Measurements from ENCODE around the gene GSG1L. TPM values are rescaled to one million over a fixed set of nuclear protein-coding genes. Genes with fewer than 3 reads are reported as not detected.

The GSG1L gene
- total and polyA plus RNA-seq, 12 donors, result 0.68 to 14.6 (median 3.4) TPM; not detected in 5

DNA sequence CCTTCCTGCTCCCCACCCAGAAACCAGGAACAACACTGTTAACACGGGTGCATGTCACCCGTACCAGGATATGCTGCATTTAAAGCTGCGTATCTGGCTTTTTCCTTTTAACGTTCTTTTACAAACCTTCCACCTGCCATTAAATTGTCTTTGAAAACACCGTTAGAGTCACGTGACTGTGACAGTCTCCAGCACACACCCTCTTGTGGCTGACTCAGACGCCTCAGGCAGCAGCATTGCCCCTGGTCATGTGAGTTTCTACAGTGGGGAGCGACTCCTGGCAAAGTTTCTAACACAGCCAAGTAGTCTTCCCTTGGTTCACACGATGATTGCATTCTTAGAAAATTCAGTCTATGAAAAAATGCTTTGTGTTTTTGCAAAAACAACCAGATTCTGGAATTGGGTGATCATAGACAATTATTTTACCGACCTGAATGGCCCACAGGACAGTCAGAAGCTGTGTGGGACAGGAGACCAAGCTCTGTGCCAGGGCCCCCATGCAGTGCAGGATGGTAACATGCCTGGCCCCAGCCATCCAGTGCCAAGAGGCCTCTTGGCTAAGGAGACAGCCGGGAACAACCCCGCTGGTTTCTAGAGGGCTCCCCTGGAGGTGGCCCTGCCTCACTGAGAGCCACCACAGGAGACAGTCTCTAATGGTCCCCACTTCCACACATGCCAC, 314.5 kb downstream of the GSG1L start:
- Histone ChIP-seq H3K27ac (no peak overlapping the region), H3K4me1 (peaks cover 0 to 10% (median 0%) of the 10 kb centered on the region in 9 donors), H3K36me3 (peaks cover 0 to 37% (median 2%) of the 10 kb centered on the region in 9 donors), H3K9me3 (no peaks in the 10 kb centered on the region), H3K27me3 (no peaks in the 10 kb centered on the region), H3K4me3 (no peak overlapping the region)
- intact Hi-C loops (cut with DNase I), result no loop called here
- peak in 1 of 2 donors; percentile 20 for DNase-seq
- TF ChIP-seq, protein P1, sequence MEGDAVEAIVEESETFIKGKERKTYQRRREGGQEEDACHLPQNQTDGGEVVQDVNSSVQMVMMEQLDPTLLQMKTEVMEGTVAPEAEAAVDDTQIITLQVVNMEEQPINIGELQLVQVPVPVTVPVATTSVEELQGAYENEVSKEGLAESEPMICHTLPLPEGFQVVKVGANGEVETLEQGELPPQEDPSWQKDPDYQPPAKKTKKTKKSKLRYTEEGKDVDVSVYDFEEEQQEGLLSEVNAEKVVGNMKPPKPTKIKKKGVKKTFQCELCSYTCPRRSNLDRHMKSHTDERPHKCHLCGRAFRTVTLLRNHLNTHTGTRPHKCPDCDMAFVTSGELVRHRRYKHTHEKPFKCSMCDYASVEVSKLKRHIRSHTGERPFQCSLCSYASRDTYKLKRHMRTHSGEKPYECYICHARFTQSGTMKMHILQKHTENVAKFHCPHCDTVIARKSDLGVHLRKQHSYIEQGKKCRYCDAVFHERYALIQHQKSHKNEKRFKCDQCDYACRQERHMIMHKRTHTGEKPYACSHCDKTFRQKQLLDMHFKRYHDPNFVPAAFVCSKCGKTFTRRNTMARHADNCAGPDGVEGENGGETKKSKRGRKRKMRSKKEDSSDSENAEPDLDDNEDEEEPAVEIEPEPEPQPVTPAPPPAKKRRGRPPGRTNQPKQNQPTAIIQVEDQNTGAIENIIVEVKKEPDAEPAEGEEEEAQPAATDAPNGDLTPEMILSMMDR (IDR thresholded peaks at IDR 0.05), result peak in 5 of 9 donors; percentile 27 to 49 (median 40)
- ATAC-seq, result peak in 5 of 8 donors; percentile 41 to 77 (median 55)
- WGBS, 2 donors, result 59% methylated on average over 12 of the region's 12 CpGs

DNA sequence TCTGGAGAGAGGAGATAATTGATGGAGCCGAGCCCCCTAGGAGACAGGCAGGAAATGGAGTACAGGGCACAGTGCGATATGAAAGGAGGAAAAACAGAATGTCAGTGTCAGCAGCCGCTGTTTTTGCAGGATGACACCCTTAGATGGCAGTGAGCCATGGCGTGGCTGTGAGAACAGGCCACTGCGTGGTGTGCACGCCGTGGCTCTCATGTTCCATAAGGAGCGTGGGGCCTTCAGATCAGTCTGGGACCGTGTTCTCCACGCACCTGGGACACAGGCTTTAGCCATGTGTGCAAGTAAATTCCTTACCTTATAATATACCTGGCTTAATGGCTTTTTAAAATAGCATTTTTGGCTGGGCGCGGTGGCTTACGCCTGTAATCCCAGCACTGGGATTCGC, 315.6 kb downstream of the GSG1L start:
- DNase-seq, result no peak
- intact Hi-C loops (cut with DNase I), result no loop called here

DNA sequence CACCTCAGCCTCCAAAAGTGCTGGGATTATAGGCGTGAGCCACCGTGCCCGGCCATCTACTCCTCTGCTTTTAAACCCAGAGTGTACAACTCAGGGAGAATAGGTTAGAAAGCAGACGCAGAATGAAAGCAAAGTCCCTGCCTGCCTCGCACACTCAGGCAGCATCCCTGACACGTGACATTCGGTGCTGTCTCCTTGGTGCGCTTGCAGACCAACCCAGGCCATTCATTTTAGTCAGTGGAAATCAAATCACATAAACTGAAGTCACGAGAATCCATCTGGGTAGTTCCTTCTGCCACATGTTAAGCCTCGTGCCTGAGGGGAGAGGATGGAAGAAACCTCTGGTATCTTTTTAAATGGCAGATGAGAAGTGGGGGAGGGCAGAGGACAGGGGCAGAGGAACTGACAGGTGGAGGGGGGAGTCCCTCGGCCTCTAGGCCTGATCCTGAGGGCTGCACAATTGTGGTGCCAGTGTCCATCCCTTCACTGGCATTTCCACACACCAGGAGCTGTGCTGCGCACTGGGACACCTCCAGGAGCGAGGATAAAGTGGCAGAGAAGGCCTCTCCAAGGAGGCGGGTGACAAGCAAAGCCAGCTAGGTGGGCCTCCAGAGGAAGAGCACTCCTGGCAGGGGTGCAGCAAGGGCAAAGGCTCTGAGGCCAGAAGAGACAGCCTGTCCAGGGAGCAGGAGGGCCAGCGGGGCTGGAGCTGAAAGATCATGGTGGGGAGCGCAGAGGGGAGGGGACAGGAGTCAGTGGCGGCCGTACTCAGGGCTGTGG, 317.2 kb downstream of the GSG1L start:
- Histone ChIP-seq H3K27ac (no peak overlapping the region), H3K4me3 (no peak overlapping the region), H3K27me3 (no peaks in the 10 kb centered on the region), H3K36me3 (peaks cover 0 to 31% (median 12%) of the 10 kb centered on the region in 9 donors), H3K4me1 (peaks cover 0 to 10% (median 0%) of the 10 kb centered on the region in 9 donors), H3K9me3 (no peaks in the 10 kb centered on the region)
- TF ChIP-seq, protein P1 (IDR thresholded peaks at IDR 0.05), result no peak
- intact Hi-C loops (cut with DNase I), result no loop called here
- no peak for DNase-seq
- no peak for ATAC-seq
- WGBS, 2 donors, result 96% methylated on average over 18 of the region's 18 CpGs

More for the DNA sequence above, 315.6 kb downstream of the GSG1L start:
- Histone ChIP-seq H3K9me3 (no peaks in the 10 kb centered on the region), H3K36me3 (peaks cover 0 to 32% (median 3%) of the 10 kb centered on the region in 9 donors), H3K27me3 (no peaks in the 10 kb centered on the region), H3K27ac (no peak overlapping the region), H3K4me3 (no peak overlapping the region), H3K4me1 (peaks cover 0 to 10% (median 0%) of the 10 kb centered on the region in 9 donors)
- TF ChIP-seq, protein P1 (IDR thresholded peaks at IDR 0.05), result no peak
- ATAC-seq, result no peak
- 93 to 94% methylated on average over 14 of the region's 14 CpGs for WGBS, 2 donors

DNA sequence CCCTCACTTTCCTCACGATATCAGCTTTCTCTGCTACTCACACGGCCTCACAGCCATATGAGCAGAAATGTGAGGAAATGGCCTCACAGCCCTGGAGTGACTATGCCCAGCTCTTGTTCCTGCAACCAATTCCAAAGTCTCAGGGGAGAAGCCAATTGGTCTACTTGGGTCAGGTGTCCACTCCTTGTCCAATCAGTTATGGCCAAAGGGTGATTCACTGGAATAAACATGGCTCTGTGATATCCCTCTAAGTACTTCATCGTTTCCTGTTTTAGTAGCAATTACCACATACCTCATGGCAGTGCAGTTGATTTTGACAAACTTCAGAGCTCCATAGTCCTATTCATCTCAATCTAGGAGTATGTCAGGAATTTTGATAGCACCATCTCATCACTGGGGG, 318.2 kb downstream of the GSG1L start:
- Histone ChIP-seq H3K4me3 (no peak overlapping the region), H3K27me3 (no peaks in the 10 kb centered on the region), H3K9me3 (no peaks in the 10 kb centered on the region), H3K4me1 (peaks cover 0 to 10% (median 0%) of the 10 kb centered on the region in 9 donors), H3K36me3 (peaks cover 0 to 33% (median 12%) of the 10 kb centered on the region in 9 donors), H3K27ac (no peak overlapping the region)
- intact Hi-C loops (cut with DNase I), result no loop called here
- ATAC-seq (no peak), DNase-seq (no peak)
- 83 to 85% methylated on average over 3 of the region's 3 CpGs for WGBS, 2 donors
- TF ChIP-seq, protein P1 (IDR thresholded peaks at IDR 0.05), result no peak
